DOHH2 (cell line): ENCODE measurements around the gene METTL24.

ENCODE experiments used
- H3F3A ChIP-seq: fragments of 200-600 bp; sonication (generic), shearing (Covaris generic); 2 replicates; pipeline ENCODE4 v1.6.0; 2016; ENCODE audit warnings: antibody characterized with exemption, mild to moderate bottlenecking; ENCODE audit not compliant: control insufficient read depth, insufficient read depth
- H3K27ac ChIP-seq: fragments of 200-600 bp; sonication (generic); 2 replicates; pipeline ENCODE4 v1.5.1; 2014; ENCODE audit warnings: low read depth, mild to moderate bottlenecking, low read length, moderate library complexity
- H3K27me3 ChIP-seq: fragments of 200-600 bp; sonication (generic); 2 replicates; pipeline ENCODE4 v1.6.1; 2014; ENCODE audit warnings: mild to moderate bottlenecking, low read length, mixed read lengths; ENCODE audit not compliant: control insufficient read depth
- H3K36me3 ChIP-seq: fragments of 200-600 bp; sonication (generic); 2 replicates; pipeline ENCODE4 v1.6.1; 2014; ENCODE audit warnings: mild to moderate bottlenecking, low read length, moderate library complexity, mixed read lengths; ENCODE audit not compliant: control insufficient read depth
- H3K4me1 ChIP-seq: fragments of 200-600 bp; sonication (generic); 2 replicates; pipeline ENCODE4 v1.6.1; 2014; ENCODE audit warnings: mild to moderate bottlenecking, low read length, mixed read lengths; ENCODE audit not compliant: control insufficient read depth
- H3K4me2 ChIP-seq: fragments of 200-600 bp; sonication (generic); 2 replicates; pipeline ENCODE4 v1.6.0; 2014; ENCODE audit warnings: mild to moderate bottlenecking, low read length, moderate library complexity
- H3K4me3 ChIP-seq: fragments of 200-600 bp; sonication (generic); 2 replicates; pipeline ENCODE4 v1.5.1; 2014; ENCODE audit warnings: mild to moderate bottlenecking, low read length, mixed read lengths
- H3K79me2 ChIP-seq: fragments of 200-600 bp; sonication (generic); 2 replicates; pipeline ENCODE4 v1.6.1; 2014; ENCODE audit warnings: mild to moderate bottlenecking, low read length, mixed read lengths; ENCODE audit not compliant: control insufficient read depth
- H3K9me2 ChIP-seq: fragments of 200-600 bp; sonication (generic); replicated peaks from 2 replicates; pipeline ENCODE4 v1.6.1; 2014; ENCODE audit warnings: mild to moderate bottlenecking, low read length, mixed read lengths; ENCODE audit not compliant: control insufficient read depth
- H3K9me3 ChIP-seq: fragments of 200-600 bp; sonication (generic); 2 replicates; pipeline ENCODE4 v1.6.1; 2014; ENCODE audit warnings: antibody characterized with exemption, low read length, mixed read lengths; ENCODE audit not compliant: control insufficient read depth, insufficient read depth
- H4K20me1 ChIP-seq: fragments of 200-600 bp; sonication (generic); 2 replicates; pipeline ENCODE4 v1.6.0; 2014; ENCODE audit warnings: low read depth, mild to moderate bottlenecking, antibody characterized with exemption, low read length, moderate library complexity; ENCODE audit not compliant: control insufficient read depth, insufficient read depth
- CTCF ChIP-seq: fragments of 200-600 bp; sonication (generic); IDR thresholded peaks from one replicate; pipeline ENCODE4 v1.5.1; 2014; ENCODE audit warnings: antibody characterized with exemption, mild to moderate bottlenecking, low read depth, low read length; ENCODE audit not compliant: poor library complexity, severe bottlenecking
- EZH2phosphoT487 ChIP-seq: fragments of 200-600 bp; sonication (generic); IDR thresholded peaks from 2 replicates; pipeline ENCODE4 v1.6.1; 2017; ENCODE audit warnings: borderline replicate concordance, mild to moderate bottlenecking, antibody characterized with exemption, low read length, moderate library complexity, mixed read lengths

The METTL24 gene

GRCh38 chr6:110322151-110322873, 35.8 kb downstream of the METTL24 start:
- no peaks in the 10 kb centered on the region; the same call in 1 of the 2 replicates for H3K27me3 ChIP-seq
- no peak overlapping the region for H3K4me3 ChIP-seq
- no peaks in the 10 kb centered on the region for H3F3A ChIP-seq
- H3K9me2 ChIP-seq: no peaks in the 10 kb centered on the region
- H3K36me3 ChIP-seq: no peaks in the 10 kb centered on the region
- no peaks in the 10 kb centered on the region for H3K79me2 ChIP-seq
- TF ChIP-seq EZH2phosphoT487 (no peak), CTCF (no peak)
- H3K4me1 ChIP-seq: no peaks in the 10 kb centered on the region
- no peak overlapping the region for H3K27ac ChIP-seq
- no peaks in the 10 kb centered on the region for H3K9me3 ChIP-seq
- H4K20me1 ChIP-seq: no peaks in the 10 kb centered on the region
- no peak overlapping the region for H3K4me2 ChIP-seq

- Histone ChIP-seq H3K9me2 (no peaks in the 10 kb centered on the region), H3K27ac (no peak overlapping the region), H3K4me2 (no peak overlapping the region), H3K4me1 (no peaks in the 10 kb centered on the region), H3F3A (no peaks in the 10 kb centered on the region), H3K36me3 (no peaks in the 10 kb centered on the region), H3K79me2 (no peaks in the 10 kb centered on the region), H3K27me3 (no peaks in the 10 kb centered on the region; the same call in 1 of the 2 replicates), H3K9me3 (no peaks in the 10 kb centered on the region), H3K4me3 (no peak overlapping the region), H4K20me1 (no peaks in the 10 kb centered on the region)
- TF ChIP-seq EZH2phosphoT487: no peak
- TF ChIP-seq CTCF: no peak
Observed at GRCh38 chr6:110320307-110320706, 37.8 kb downstream of the METTL24 start.

GRCh38 chr6:110319843-110320242, 38.3 kb downstream of the METTL24 start:
- no peak overlapping the region for H3K4me2 ChIP-seq
- H3F3A ChIP-seq: no peaks in the 10 kb centered on the region
- H4K20me1 ChIP-seq: no peaks in the 10 kb centered on the region
- H3K27ac ChIP-seq: no peak overlapping the region
- no peaks in the 10 kb centered on the region for H3K36me3 ChIP-seq
- no peaks in the 10 kb centered on the region for H3K9me2 ChIP-seq
- no peak overlapping the region for H3K4me3 ChIP-seq
- H3K9me3 ChIP-seq: no peaks in the 10 kb centered on the region
- H3K27me3 ChIP-seq: no peaks in the 10 kb centered on the region; the same call in 1 of the 2 replicates
- TF ChIP-seq CTCF (no peak), EZH2phosphoT487 (no peak)
- no peaks in the 10 kb centered on the region for H3K79me2 ChIP-seq
- H3K4me1 ChIP-seq: no peaks in the 10 kb centered on the region
